Measurements from ENCODE around the gene SRF.

SRF gene

GRCh38 chr6:43203029-43203717 is 32.1 kb downstream of the SRF start:
- no peak for FAIRE-seq
- DNase-seq (ENCODE audit: insufficient read length, low spot score) = no peak
- TF ChIP-seq CTCF (IDR thresholded peaks at IDR 0.05; ENCODE audit: insufficient read depth, missing control alignments) = no peak

GRCh38 chr6:43203718-43204095 is 32.6 kb downstream of the SRF start:
- FAIRE-seq (no peak), DNase-seq (ENCODE audit: insufficient read length, low spot score) (no peak)
- no peak for TF ChIP-seq CTCF (IDR thresholded peaks at IDR 0.05; ENCODE audit: insufficient read depth, missing control alignments)

- DNase-seq (ENCODE audit: insufficient read length, low spot score) = no peak
- no peak for FAIRE-seq
- TF ChIP-seq CTCF (IDR thresholded peaks at IDR 0.05; ENCODE audit: insufficient read depth, missing control alignments) = no peak
These were observed 33.4 kb downstream of the SRF start for GRCh38 chr6:43204271-43205105.

- FAIRE-seq = no peak
- DNase-seq (ENCODE audit: insufficient read length, low spot score) = no peak
- TF ChIP-seq CTCF (IDR thresholded peaks at IDR 0.05; ENCODE audit: insufficient read depth, missing control alignments) = no peak
These were observed 34.8 kb downstream of the SRF start for GRCh38 chr6:43205849-43206248.

GRCh38 chr6:43207286-43207685 is 36.2 kb downstream of the SRF start:
- no peak for FAIRE-seq
- TF ChIP-seq CTCF (IDR thresholded peaks at IDR 0.05; ENCODE audit: insufficient read depth, missing control alignments) = no peak
- no peak for DNase-seq (ENCODE audit: insufficient read length, low spot score)

GRCh38 chr6:43211955-43212354 is 40.9 kb downstream of the SRF start:
- no peak for TF ChIP-seq CTCF (IDR thresholded peaks at IDR 0.05; ENCODE audit: insufficient read depth, missing control alignments)
- FAIRE-seq = no peak
- no peak for DNase-seq (ENCODE audit: insufficient read length, low spot score)

GRCh38 chr6:43213431-43213830 is 42.4 kb downstream of the SRF start:
- DNase-seq (ENCODE audit: insufficient read length, low spot score) (no peak), FAIRE-seq (no peak)
- TF ChIP-seq CTCF (IDR thresholded peaks at IDR 0.05; ENCODE audit: insufficient read depth, missing control alignments) = no peak
